ENCODE measurements around the gene TLCD2.
"Not testable (repeated sequence)": the region's sequence is repeated elsewhere in the genome, so short reads cannot be mapped to it uniquely, and the experiment has no call there.

The TLCD2 gene, protein sequence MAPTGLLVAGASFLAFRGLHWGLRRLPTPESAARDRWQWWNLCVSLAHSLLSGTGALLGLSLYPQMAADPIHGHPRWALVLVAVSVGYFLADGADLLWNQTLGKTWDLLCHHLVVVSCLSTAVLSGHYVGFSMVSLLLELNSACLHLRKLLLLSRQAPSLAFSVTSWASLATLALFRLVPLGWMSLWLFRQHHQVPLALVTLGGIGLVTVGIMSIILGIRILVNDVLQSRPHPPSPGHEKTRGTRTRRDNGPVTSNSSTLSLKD

GRCh38 chr17:1709971-1710806 is at the start of gene TLCD2:
TLCD2 (minus strand) TSS chr17:1710377; CDS start chr17:1710242, 135 bp downstream.
- no peak for DNase-seq (ENCODE audit: low read depth in 2 of 2)

- DNase-seq (ENCODE audit: low read depth in 2 of 2), result no peak
Measured at GRCh38 chr17:1759529-1759928, 49.4 kb upstream of the TLCD2 start.

DNA sequence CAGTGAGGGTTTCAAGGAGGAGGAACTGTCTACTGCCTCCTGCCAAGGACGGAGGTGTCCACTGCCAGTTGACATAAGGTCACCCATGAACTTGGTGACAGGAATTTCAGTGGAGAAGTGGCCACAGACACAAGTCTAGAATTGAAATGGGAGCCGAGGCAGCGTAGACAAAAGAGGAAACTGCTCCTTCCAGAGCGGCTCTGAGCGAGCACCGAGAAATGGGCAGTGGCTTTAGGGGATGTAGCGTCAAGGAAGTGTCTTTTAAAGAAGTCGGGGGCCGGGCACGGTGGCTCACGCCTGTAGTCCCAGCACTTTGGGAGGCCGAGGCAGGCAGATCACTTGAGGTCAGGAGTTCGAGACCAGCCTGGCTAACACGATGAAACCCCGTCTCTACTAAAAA is 48.6 kb upstream of the TLCD2 start:
- DNase-seq (ENCODE audit: low read depth in 2 of 2), result no peak

DNA sequence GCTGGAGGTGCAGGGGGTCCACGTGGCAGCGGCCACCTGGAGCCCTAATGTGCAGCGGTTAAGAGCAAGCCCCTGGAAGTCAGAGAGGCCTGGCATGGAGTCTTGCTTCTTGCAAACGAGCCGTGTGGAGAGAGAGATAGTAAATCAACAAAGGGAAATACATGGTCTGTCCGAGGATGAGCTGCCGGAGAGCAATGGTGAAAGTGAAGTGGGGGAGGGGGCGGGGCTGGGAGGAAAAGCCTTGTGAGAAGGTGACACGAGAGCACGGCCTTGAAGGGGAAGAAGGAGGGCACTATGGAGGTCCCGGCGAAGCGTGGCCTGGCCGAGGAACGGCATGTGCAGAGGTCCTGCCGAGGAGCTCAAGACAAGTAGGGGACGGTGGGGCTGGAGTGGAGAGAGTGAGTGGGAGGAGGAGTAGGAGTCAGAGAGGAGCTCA is 45.7 kb upstream of the TLCD2 start:
- DNase-seq (ENCODE audit: low read depth in 2 of 2), result no peak

- no peak for DNase-seq (ENCODE audit: low read depth in 2 of 2)
Measured at GRCh38 chr17:1755252-1755826, 45.2 kb upstream of the TLCD2 start.

GRCh38 chr17:1754430-1755112 is 44.4 kb upstream of the TLCD2 start:
- no peak for DNase-seq (ENCODE audit: low read depth in 2 of 2)

DNA sequence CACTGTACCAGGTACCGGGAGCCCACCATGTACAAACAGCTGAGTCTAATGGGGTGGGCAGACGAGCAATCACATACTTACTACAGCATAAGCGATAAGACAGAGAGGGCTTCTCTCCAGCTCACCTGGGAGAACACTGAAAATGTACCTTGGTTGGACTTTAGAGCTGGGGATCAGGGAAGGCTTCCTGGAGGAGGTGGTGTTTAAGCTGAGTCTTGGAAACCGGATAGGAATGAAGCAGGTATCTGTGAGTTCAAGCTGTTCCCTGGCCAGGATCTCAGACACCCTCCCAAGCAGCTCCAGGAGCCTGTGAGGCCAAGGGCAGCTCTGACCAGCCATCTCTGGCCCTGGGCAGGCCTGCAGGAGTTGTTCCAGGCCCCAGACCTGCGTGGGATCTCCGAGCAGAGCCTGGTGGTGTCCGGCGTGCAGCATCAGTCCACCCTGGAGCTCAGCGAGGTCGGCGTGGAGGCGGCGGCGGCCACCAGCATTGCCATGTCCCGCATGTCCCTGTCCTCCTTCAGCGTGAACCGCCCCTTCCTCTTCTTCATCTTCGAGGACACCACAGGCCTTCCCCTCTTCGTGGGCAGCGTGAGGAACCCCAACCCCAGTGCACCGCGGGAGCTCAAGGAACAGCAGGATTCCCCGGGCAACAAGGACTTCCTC is 43.7 kb upstream of the TLCD2 start:
- DNase-seq (ENCODE audit: low read depth in 2 of 2), result no peak

- DNase-seq (ENCODE audit: low read depth in 2 of 2), result no peak
Measured at GRCh38 chr17:1752425-1753262, 42.5 kb upstream of the TLCD2 start.

GRCh38 chr17:1750628-1751027 is 40.5 kb upstream of the TLCD2 start:
- no peak for DNase-seq (ENCODE audit: low read depth in 2 of 2)

DNA sequence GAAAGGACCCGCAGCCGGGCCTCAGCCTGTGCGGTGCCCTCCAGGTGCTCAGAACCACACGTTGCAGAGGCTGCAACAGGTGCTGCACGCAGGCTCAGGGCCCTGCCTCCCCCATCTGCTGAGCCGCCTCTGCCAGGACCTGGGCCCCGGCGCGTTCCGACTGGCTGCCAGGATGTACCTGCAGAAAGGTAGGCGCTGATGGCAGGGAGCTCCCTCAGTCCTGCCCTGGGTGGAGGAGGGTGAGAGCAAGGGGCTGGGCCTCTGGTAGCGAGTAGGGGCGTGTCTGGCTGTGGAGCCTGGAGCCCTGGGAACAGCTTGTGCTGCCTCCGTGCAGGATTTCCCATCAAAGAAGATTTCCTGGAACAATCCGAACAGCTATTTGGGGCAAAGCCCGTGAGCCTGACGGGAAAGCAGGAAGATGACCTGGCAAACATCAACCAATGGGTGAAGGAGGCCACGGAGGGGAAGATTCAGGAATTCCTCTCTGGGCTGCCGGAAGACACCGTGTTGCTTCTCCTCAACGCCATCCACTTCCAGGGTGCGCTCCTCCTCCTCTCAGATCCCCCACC is 36.9 kb upstream of the TLCD2 start:
- DNase-seq (ENCODE audit: low read depth in 2 of 2), result no peak

DNA sequence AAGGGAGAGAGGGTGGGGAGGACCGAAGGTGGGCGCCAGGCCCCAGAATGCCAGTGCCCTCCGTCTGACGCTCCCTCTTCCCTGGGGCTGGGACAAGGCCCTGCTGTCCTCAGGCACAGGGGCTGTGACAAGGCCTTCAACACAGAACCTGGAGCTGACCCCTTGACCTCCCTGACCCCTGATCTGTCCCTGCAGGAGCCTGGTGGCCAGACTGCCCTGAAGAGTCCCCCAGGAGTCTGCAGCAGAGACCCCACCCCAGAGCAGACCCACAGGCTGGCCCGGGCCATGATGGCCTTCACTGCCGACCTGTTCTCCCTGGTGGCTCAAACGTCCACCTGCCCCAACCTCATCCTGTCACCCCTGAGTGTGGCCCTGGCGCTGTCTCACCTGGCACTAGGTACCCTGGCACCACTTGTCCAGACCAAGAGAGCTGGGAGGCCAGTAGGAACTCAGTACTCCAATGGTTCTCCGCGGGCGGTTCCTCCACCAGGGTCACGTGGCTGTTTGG is 35.4 kb upstream of the TLCD2 start:
- DNase-seq (ENCODE audit: low read depth in 2 of 2), result no peak

DNA sequence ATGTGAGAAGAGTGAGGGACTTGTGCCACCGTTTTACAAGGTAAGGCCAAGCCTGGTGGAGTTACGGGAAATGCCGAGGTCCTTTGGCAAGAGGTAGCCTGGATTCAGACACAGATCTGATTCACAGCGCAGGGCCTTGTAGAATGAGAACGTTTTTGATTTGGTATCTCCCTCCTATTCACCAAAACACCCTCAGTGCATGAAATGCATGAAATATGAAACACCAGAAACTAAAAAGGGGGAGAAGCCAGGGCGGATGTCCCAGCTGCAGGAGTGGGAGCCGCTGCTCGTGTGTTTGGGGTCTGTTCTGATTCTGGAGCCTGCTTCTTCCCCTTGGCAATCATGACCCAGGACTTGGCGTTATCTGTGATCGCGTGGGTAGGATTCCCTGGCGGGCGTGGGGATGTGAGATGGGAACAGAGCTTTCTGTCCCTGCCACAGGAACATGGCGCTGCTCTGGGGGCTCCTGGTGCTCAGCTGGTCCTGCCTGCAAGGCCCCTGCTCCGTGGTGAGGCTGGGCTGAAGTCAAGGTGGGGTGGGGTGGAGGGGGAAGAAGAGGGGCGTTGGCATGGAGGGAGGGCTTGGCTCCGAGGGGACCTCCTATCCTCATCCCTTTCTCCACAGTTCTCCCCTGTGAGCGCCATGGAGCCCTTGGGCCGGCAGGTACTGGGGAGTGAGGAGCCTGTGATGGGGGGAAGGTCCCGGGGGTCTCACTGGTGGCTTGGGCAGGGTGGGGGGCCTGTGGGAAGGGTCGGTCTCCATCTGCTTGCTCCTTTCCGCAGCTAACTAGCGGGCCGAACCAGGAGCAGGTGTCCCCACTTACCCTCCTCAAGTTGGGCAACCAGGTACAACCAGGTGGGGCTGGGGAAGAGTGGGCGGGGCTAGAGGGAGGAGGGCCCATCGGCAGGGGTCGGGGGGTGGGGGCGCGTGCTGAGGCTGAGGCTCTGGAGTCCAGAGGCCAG is 34.7 kb upstream of the TLCD2 start:
- no peak for DNase-seq (ENCODE audit: low read depth in 2 of 2)

GRCh38 chr17:1743088-1743439 is 32.9 kb upstream of the TLCD2 start:
- no peak for DNase-seq (ENCODE audit: low read depth in 2 of 2)

DNA sequence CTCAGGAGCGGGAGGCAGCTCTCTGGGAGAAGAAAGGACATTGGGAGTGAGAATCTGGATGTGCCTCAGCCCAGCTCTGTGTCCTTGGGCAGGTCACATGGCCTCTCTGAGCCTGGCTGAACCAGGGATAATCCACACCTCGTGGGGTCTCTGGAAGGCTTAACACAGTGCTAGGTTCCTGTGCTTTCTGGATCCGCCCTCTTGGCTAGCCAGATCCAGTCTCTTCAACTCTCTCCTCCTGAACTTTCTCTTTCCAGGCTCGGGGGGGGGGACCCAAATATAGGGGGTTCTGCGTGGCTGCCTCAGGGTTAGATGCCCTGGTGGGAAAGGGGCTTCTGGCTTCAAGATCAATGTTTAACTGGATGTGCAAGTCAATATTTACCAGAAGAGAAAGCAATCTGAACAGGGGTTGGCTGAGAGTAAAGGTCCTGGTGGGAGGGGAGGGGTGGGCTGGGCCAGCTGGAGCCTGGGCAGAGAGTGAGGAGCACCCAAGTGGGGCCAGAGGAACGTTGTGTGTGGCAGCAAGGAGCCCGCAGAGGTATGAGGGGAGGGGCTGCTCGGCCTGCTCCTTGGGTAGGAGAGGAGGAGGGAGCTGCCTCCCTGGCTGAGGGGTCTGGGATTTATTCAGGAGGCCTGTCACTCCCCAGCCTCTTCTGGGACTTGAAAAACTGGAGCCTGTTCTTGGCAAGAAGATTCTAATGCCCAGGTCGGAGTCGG is 32.4 kb upstream of the TLCD2 start, which contains the start of gene SERPINF2:
SERPINF2 (plus strand) TSS at position 501 of the 717 bp plus-strand sequence. CDS start 2,125 bp downstream, outside the sequence.
- no peak for DNase-seq (ENCODE audit: low read depth in 2 of 2)

DNA sequence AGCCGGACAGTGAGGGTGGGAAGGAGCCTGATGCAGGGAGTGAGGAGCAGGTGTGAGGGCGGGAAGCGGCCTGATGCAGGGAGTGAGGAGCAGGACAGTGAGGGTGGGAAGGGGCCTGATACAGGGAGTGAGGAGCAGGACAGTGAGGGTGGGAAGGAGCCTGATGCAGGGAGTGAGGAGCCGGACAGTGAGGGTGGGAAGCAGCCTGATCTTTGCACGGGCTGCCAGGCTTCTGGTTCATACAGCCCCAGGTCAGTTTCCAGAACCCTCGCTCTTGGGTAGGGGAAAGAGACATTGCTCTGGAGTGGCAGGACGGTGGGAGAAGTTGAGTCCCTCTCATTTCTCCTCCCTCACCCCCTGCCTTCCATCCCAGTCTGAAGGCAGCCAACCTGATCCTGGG is 31.7 kb upstream of the TLCD2 start:
- DNase-seq (ENCODE audit: low read depth in 2 of 2), result not testable (repeated sequence)

GRCh38 chr17:1737531-1738291 is 27.5 kb upstream of the TLCD2 start:
- DNase-seq (ENCODE audit: low read depth in 2 of 2), result no peak
